HG02798 (cell line): ENCODE measurements around the gene PXDC1.
A peak's percentile ranks its signal among the peaks of the same experiment; 100 is the strongest.

Source experiments
- ATAC-seq: cut with Tn5 transposase; IDR thresholded peaks from one replicate; pipeline ENCODE4 v1.9.1; 2021; ENCODE audit warnings: mild to moderate bottlenecking; ENCODE audit not compliant: unreplicated experiment, poor library complexity

PXDC1 gene

DNA sequence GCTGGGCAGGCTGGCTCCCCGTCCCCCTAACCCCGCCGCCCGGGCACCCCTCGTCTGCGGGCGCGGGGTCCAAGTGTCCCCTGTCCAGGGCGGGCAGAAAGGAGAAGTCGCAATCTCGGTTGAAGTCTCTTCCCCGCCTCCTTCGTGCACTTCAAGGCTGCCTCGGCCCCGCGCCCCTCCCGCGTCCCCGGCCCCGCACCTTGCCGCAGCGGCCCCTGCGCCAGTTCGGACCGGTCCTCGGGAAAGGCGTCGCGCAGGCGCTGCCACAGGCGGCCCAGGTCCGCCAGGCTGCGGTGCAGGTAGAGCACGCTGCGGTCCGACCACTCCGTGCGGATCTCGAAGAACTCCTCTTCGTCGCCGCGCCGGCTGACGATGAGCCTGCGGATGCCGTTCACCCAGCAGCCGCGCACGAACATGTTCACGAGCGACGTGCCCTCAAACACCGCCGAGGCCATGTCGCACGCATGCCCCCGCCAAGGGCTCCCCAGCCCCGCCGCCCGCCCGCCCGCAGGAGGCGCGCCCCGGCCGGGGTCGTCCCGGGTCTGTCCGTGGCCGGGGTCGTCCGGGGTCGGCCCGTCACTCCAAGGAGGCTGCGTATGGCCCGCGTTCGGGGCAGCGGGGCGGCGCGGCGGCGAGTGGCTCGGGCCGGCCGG lies at the start of gene PXDC1:
PXDC1 (minus strand) TSS at position 637 of the 653 bp plus-strand sequence; CDS start at position 455, 182 bp downstream.
- ATAC-seq = peak; percentile 8

DNA sequence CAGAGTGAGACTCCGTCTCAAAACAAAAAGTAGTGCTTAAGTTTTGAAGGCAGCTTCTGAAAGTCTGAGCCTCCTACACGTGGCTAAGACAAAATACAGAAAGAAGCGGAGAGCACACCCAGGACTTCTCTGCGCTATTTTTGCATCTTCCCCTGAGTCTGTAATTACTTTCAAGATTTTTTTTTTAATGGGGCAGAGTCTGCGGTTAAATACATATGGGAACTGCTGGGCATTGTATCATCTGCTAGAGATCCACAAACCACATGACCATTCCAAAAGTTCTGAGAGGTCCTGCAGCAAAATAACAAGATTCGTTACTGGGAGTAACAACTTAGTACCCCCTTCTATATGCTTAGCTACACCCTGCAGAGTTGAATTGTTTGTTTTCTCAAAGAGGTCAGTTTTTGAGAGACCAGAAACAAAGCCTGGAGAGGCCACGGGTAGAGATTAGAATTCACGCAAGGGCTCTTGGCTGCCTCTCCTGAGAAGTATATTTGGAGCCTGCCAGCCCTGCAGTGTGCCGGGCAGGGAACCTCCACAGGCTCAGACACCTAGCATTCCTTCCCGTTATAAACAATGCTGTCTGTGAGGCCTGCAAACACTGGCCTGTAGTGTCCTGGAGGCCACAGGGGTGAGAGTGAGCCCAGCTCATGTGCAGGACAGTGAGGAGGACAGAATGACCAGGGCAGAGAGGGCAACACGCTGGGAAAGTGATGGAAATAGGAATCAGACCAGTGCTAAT lies 49.5 kb upstream of the PXDC1 start:
- no peak for ATAC-seq

DNA sequence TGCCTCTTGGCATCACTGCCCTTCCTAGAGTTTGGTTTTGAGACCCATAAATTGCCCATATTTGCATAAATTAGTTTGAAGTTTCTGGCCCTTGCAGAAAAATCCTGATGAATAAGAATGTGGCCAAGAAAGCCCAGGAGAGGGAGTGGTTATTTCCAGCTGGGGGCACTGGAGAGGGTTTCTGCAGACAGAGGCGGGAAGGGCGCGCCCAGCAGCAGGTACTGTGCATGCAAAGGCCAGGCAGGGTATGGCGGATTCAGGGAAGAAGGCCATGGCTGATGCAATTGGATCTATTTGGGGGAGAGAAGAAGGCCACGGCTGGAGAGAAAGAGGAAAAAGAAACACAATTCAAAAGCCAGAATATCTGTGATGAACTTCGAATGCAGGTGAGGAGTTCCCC lies 48.2 kb upstream of the PXDC1 start:
- no peak for ATAC-seq

GRCh38 chr6:3798055-3798919 lies 46.8 kb upstream of the PXDC1 start:
- ATAC-seq = no peak

DNA sequence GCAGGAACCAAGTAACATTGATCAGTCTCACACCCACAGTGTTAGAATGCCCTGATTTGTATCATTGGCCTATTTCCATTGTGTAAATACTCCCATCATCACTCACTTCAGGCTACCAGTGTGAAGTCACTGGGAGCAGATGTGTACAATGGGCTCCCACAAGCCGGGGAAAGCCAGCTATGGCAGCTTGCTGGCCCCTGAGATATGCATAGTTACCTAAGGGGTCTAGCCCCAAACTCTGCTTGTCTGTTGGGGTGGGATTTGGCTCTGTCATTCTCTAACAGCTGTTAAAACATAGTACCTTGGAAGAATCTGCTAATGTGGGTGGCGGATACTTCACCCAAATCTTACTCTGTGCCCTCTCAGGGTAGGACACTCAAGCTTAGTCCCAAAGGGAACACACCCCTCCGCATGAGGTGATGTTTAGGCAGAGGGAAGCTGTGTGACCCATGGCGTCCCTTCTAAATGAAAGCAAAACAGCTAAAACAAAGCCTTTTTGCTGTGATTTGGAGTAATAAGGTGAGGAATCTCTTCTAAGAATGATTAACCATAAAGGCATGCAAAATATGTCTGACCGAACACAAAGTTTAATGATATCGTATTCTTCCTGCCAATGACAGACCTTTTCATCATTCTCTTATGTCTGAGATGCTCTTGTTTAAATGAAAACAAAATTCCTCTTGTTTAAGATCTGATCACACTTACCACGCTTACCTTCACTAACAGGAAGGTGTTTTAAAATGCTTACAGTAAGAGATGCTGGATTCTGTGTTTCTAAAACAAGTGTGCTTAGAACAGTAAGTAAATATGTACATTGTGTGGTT lies 45.9 kb upstream of the PXDC1 start:
- ATAC-seq = no peak

- ATAC-seq = no peak
Observed at GRCh38 chr6:3796719-3797041, 45.2 kb upstream of the PXDC1 start.

DNA sequence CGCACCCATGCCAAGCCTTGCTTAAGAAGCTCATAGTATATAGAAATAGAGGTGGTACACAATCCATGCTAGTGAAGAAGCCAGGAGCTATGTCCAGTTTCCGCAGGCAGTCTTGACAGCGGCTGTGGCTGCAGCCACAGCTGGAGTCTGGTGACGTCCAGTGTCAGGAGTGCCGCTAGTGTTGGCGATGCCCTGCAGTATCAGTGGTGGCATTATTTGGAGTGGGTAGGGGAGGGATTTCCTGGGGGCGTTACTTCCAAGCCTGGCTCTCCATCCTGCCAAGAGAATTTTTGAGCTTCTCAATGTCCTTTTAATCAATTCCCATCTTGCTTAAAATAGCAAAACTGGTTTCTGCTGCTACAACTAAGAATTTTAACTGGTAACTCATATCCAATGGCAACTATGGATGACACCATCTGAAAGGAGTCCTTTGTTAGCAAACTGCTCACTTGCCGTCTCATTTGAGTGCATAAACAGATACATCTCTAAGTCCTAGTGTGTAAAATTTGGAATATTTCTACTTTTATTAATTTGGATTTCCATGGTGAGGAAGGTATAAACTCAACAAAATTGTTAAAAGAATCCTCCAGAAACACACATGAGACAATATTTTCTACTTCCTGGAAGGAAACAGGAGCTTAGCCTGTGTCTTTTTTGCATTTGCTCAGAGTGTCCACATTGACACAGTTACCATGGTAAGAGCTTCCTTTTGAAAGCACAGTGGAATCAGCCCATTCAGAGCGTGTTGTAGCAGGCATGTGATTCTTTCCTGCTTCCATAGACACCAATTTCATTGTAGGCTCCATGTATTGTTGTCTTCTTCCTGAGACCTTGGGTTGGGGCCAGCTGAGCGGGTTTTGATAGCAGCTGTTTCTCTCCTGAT lies 44.6 kb upstream of the PXDC1 start:
- ATAC-seq = no peak

GRCh38 chr6:3794092-3794491 lies 42.6 kb upstream of the PXDC1 start:
- peak; percentile 66 for ATAC-seq

- peak; percentile 33 for ATAC-seq
Observed at GRCh38 chr6:3793545-3793944, 42.0 kb upstream of the PXDC1 start.

GRCh38 chr6:3791526-3792203 lies 40.2 kb upstream of the PXDC1 start:
- no peak for ATAC-seq

DNA sequence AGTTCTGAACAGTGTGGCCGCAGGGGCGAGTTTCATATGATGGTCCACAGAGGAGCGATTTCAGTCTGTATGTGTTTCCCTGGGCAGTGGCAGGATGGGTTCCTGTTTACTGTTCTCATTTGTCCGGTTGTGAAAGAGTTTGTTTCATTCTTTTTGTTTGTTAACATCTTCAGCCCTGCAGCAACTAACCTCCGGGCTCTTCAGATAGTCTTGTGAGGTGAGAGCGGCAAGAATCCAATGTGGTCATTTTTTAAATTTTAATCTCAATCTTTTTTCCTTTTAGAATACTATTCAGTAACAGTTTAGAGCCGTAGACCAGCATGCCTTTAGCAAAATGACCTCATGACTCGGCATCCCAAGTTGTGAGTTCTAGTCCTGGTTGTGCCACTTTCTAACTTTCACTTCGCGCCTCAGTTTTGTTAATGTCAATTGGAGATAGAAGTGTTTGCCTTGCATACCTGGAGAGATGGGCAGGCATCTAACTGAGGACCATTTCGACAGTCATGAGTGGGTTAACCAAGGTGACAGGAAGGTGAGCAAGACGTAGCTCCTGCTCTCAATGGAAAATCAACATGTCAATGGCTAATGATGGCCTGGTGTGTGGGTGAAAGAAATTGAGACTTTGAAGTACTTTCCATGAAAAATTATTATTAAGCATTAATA lies 38.5 kb upstream of the PXDC1 start:
- no peak for ATAC-seq

- no peak for ATAC-seq
Observed at GRCh38 chr6:3789018-3789895, 37.7 kb upstream of the PXDC1 start.

DNA sequence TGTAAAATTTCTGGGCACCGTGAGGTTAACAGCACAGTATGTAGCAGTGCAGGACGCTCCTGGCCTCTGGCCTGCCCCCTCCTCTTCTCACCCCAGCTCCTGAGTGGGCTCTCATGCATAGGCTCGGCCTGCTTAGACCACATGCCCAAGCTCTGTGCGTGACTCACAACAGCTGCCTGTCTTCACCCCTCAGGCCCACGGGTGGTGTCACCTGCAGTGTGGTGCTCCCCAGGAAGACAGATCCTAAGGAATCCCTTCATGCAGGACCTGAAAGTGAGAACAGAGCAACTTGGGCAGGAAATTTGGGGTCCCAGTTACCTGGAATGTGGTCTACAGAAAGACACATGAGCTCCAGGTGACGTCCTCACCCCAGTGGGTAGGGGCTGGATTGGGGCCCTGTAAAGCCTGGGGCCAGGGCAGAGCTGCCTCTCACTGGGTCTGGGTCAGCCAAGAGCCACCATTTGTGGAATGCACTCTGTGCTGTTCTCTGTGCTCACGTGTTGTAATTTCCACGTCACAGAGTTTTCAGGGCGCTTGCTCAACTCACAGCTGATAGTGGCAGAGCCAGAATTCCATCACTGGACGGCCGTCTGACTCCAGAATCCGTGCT lies 37.0 kb upstream of the PXDC1 start:
- no peak for ATAC-seq

- no peak for ATAC-seq
Observed at GRCh38 chr6:3786141-3786540, 34.6 kb upstream of the PXDC1 start.

DNA sequence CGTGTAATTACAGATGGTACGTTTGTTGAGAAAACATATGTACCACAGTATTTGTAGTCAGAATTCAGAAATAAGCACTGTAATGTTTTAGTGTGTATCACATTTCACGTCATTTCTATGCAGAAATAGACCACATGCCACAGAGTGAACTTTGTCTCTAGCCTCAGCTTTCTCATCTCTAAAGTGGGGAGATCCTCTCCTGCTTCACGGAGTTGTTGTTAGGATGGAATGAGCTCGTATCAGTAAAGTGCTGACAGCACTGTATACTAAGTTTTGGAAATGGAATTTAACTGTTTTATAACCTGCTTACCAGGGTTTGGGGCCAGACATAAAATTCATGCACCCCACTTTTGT lies 34.2 kb upstream of the PXDC1 start:
- no peak for ATAC-seq

- ATAC-seq = no peak
Observed at GRCh38 chr6:3784885-3785744, 33.6 kb upstream of the PXDC1 start.
